Endothelial cell of umbilical vein (primary cell): ENCODE measurements around the gene HNRNPM. TPM values are rescaled to one million over a fixed set of nuclear protein-coding genes. Genes with fewer than 3 reads are reported as not detected.

Experiments
- BruUV-seq: library from RNA; stranded (reverse); fragments of 400-500 nt; replicated peaks from 2 replicates; lab custom pipeline; 2021; lab: Mats Ljungman, UMichigan
- CTCF ChIA-PET: fragments of 300-600, 350-600 bp; sonication (Branson Sonifier 250); formaldehyde crosslinking; loops from one replicate; lab custom pipeline; 2021; ENCODE audit warnings: antibody characterized with exemption, inconsistent platforms; lab: Charles Lee
- POLR2A ChIA-PET: fragments of 300-600, 350-600 bp; sonication (Branson Sonifier 250); formaldehyde crosslinking; loops from one replicate; lab custom pipeline; 2021; ENCODE audit warnings: antibody characterized with exemption, inconsistent platforms; lab: Charles Lee
- DNase-seq: peaks from one replicate; pipeline ENCODE4 v3.0.0-alpha.2; 2011; ENCODE audit warnings: low read depth, low spot score
- FAIRE-seq: peaks from 2 replicates; lab custom pipeline; 2011; peaks lifted over from hg19 to GRCh38; lab: Jason Lieb, UNC
- H2AFZ ChIP-seq: 2 replicates; pipeline ENCODE4 v1.6.0; 2012; ENCODE audit warnings: low read depth, low read length, control low read depth, inconsistent platforms
- H3K27ac ChIP-seq: 2 replicates; pipeline ENCODE4 v1.5.1; 2011; ENCODE audit warnings: low read depth, mild to moderate bottlenecking, control low read depth, low read length, moderate library complexity; ENCODE audit not compliant: insufficient read depth
- H3K27me3 ChIP-seq, 2 experiments: 2 replicates each; pipeline versions ENCODE4 v1.6.0 to v1.6.1; 2011; ENCODE audit warnings: low read length in 2 of 2, mixed read lengths in 1 of 2; ENCODE audit not compliant: control insufficient read depth in 2 of 2, insufficient read depth in 2 of 2
- H3K36me3 ChIP-seq, 2 experiments: 2 replicates in 1 of 2; 3 replicates in 1 of 2; pipeline ENCODE4 v1.5.1; 2011; ENCODE audit warnings: low read length in 2 of 2, mild to moderate bottlenecking in 1 of 2, moderate library complexity in 1 of 2; ENCODE audit not compliant: control insufficient read depth in 2 of 2, insufficient read depth in 2 of 2; ENCODE audit errors: extremely low read depth in 1 of 2
- H3K4me1 ChIP-seq: 3 replicates; pipeline ENCODE4 v1.5.1; 2011; ENCODE audit warnings: mild to moderate bottlenecking, low read length; ENCODE audit not compliant: control insufficient read depth, insufficient read depth; ENCODE audit errors: extremely low read depth
- H3K4me2 ChIP-seq: 2 replicates; pipeline ENCODE4 v1.6.1; 2011; ENCODE audit warnings: low read length, control low read depth, mixed read lengths; ENCODE audit not compliant: insufficient read depth
- H3K4me3 ChIP-seq, 3 experiments: fragments of 200-600 bp in 1 of 3; sonication (generic), shearing (Covaris generic) in 1 of 3; replicated peaks in 1 of 3; 2 replicates each; pipeline ENCODE4 v1.5.1; 2011 to 2016; ENCODE audit warnings: control low read depth in 3 of 3, low read length in 3 of 3, mild to moderate bottlenecking in 2 of 3, inconsistent platforms in 1 of 3, low read depth in 1 of 3, moderate library complexity in 1 of 3; ENCODE audit not compliant: insufficient read depth in 1 of 3
- H3K79me2 ChIP-seq: 2 replicates; pipeline ENCODE4 v1.6.0; 2012; ENCODE audit warnings: low read length, inconsistent platforms; ENCODE audit not compliant: control insufficient read depth, insufficient read depth
- H3K9ac ChIP-seq: replicated peaks from 2 replicates; pipeline ENCODE3; 2011; ENCODE audit warnings: low read length, control low read depth; ENCODE audit not compliant: insufficient read depth; ENCODE audit errors: extremely low read depth
- H3K9me1 ChIP-seq: replicated peaks from 3 replicates; pipeline ENCODE4 v1.6.0; 2011; ENCODE audit warnings: mild to moderate bottlenecking, low read length; ENCODE audit not compliant: control insufficient read depth, insufficient read depth; ENCODE audit errors: extremely low read depth
- H3K9me3 ChIP-seq: replicated peaks from 2 replicates; pipeline ENCODE4 v1.5.1; 2012; ENCODE audit warnings: low read length, inconsistent platforms; ENCODE audit not compliant: control insufficient read depth, insufficient read depth
- H4K20me1 ChIP-seq: replicated peaks from 2 replicates; pipeline ENCODE3; 2011; ENCODE audit warnings: mild to moderate bottlenecking, low read length; ENCODE audit not compliant: control insufficient read depth, insufficient read depth; ENCODE audit errors: extremely low read depth
- CTCF ChIP-seq, 2 donors: IDR thresholded peaks; 1 replicate in 1 of 2; 2 replicates in 1 of 2; pipeline ENCODE4 v1.5.1; 2011; ENCODE audit warnings: low read length in 2 of 2, mild to moderate bottlenecking in 2 of 2, moderate library complexity in 2 of 2, control low read depth in 1 of 2, inconsistent platforms in 1 of 2, low read depth in 1 of 2; ENCODE audit not compliant: insufficient read depth in 1 of 2; ENCODE audit errors: extremely low read depth in 1 of 2
- EZH2 ChIP-seq: IDR thresholded peaks from 2 replicates; pipeline ENCODE4 v1.6.1; 2012; ENCODE audit warnings: borderline replicate concordance, low read depth, mild to moderate bottlenecking, moderate library complexity, low read length, inconsistent platforms; ENCODE audit not compliant: severe bottlenecking
- FOS ChIP-seq: IDR thresholded peaks from 2 replicates; pipeline ENCODE4 v1.6.1; 2011; ENCODE audit warnings: mild to moderate bottlenecking, low read length, moderate library complexity, borderline replicate concordance; ENCODE audit not compliant: insufficient read depth
- GATA2 ChIP-seq: IDR thresholded peaks from 2 replicates; pipeline ENCODE4 v1.7.0; 2011; ENCODE audit warnings: low read depth, mild to moderate bottlenecking, moderate library complexity, mixed read lengths, low read length; ENCODE audit not compliant: insufficient read length, insufficient read depth
- JUN ChIP-seq: IDR thresholded peaks from 2 replicates; pipeline ENCODE4 v1.6.1; 2011; ENCODE audit warnings: borderline replicate concordance, low read depth; ENCODE audit not compliant: insufficient read length, insufficient read depth
- MAX ChIP-seq: IDR thresholded peaks from 2 replicates; pipeline ENCODE4 v1.6.1; 2011; ENCODE audit not compliant: insufficient read depth, insufficient read length
- MYC ChIP-seq: IDR thresholded peaks from one replicate; pipeline ENCODE4 v1.6.1; 2011; ENCODE audit warnings: mild to moderate bottlenecking, low read depth, low read length
- POLR2A ChIP-seq: IDR thresholded peaks from 2 replicates; pipeline ENCODE4 v1.6.1; 2012; ENCODE audit warnings: low read depth, mild to moderate bottlenecking, control low read depth, low read length
- dilution Hi-C: fragments of 300-500 bp; cut with MboI; formaldehyde crosslinking; loops from one replicate; pipeline ENCODE4 v1.15.0; 2019; ENCODE audit warnings: low sequenced_read_pairs; ENCODE audit not compliant: extremely low pct_ligation_motif_present
- intact Hi-C: fragments of 100-400 bp; cut with micrococcal nuclease; formaldehyde crosslinking; loops from one replicate; pipeline ENCODE4 v1.10.0; 2022
- polyA plus RNA-seq, 4 experiments: library from polyadenylated mRNA; depleted of rRNA in 3 of 4; stranded (reverse) in 3 of 4; unstranded in 1 of 4; fragments of >200 nt; gene quantifications; 2 replicates each; pipeline versions ENCODE4 v1.2.1 to v1.2.3, GENCODE V29; 2011 to 2012; ENCODE audit warnings: missing spikeins in 1 of 4
- total RNA-seq: library from RNA; stranded (reverse); gene quantifications from 2 replicates; pipeline ENCODE4 v1.2.3, GENCODE V29; 2021

HNRNPM gene
- total and polyA plus RNA-seq, 2 donors (not counting 3 experiments of a cell fraction or from before 2014, with no cell fraction given): 244 to 301 TPM

GRCh38 chr19:8461376-8461775, 16.6 kb downstream of the HNRNPM start:
- dilution Hi-C loops: no loop called here
- ChIA-PET CTCF (no interaction called here), POLR2A (no interaction called here)
- Histone ChIP-seq H3K4me3 (no peak overlapping the region), H3K9ac (no peak overlapping the region), H3K27me3 (no peaks in the 10 kb centered on the region), H3K4me1 (peaks cover 32% of the 10 kb centered on the region), H3K79me2 (peaks cover 94% of the 10 kb centered on the region), H3K27ac (no peak overlapping the region), H3K9me3 (no peaks in the 10 kb centered on the region), H3K36me3 (peaks cover 30 to 37% of the 10 kb centered on the region in 2 experiments), H4K20me1 (peaks cover 48% of the 10 kb centered on the region), H3K9me1 (no peaks in the 10 kb centered on the region), H2AFZ (no peak overlapping the region), H3K4me2 (no peak overlapping the region)
- DNase-seq (no peak), FAIRE-seq (no peak)
- intact Hi-C loops: no loop called here
- no peak for TF ChIP-seq EZH2
- TF ChIP-seq POLR2A: no peak
- TF ChIP-seq FOS: no peak
- no peak for TF ChIP-seq CTCF (IDR thresholded peaks at IDR 0.05; ENCODE audit: extremely low read depth in 1 of 2, insufficient read depth in 1 of 2, low read depth in 1 of 2, low read length in 2 of 2)
- no peak for TF ChIP-seq MAX
- TF ChIP-seq JUN: no peak
- no peak for TF ChIP-seq MYC
- TF ChIP-seq GATA2: no peak
- BruUV-seq: no TSS peak
